ENCODE data around the gene TEAD2.
"Not testable (repeated sequence)": the region's sequence is repeated elsewhere in the genome, so short reads cannot be mapped to it uniquely, and the experiment has no call there.

Gene TEAD2

GRCh38 chr19:49331187-49331586 lies 31.0 kb downstream of the TEAD2 start:
- FAIRE-seq = not testable (repeated sequence)

GRCh38 chr19:49328741-49329140 lies 33.5 kb downstream of the TEAD2 start:
- FAIRE-seq = no peak

GRCh38 chr19:49327878-49328544 lies 34.2 kb downstream of the TEAD2 start:
- no peak for FAIRE-seq

- FAIRE-seq = no peak
Observed at GRCh38 chr19:49326165-49326704, 36.0 kb downstream of the TEAD2 start.

- not testable (repeated sequence) for FAIRE-seq
Observed at GRCh38 chr19:49325756-49326155, 36.5 kb downstream of the TEAD2 start.

- no peak for FAIRE-seq
Observed at GRCh38 chr19:49324801-49325576, 37.2 kb downstream of the TEAD2 start, which contains the start of gene SLC6A16. TSS of gene SLC6A16 (minus strand) at chr19:49325191. CDS start at chr19:49311347, 13,844 bp downstream.

- no peak for FAIRE-seq
Observed at GRCh38 chr19:49318296-49318695, 43.9 kb downstream of the TEAD2 start.

GRCh38 chr19:49316284-49316683 lies 45.9 kb downstream of the TEAD2 start:
- FAIRE-seq = no peak

GRCh38 chr19:49315111-49315510 lies 47.1 kb downstream of the TEAD2 start:
- FAIRE-seq = no peak

- no peak for FAIRE-seq
Observed at GRCh38 chr19:49309087-49309486, 53.1 kb downstream of the TEAD2 start.

- FAIRE-seq = not testable (repeated sequence)
Observed at GRCh38 chr19:49306734-49307133, 55.5 kb downstream of the TEAD2 start.

- no peak for FAIRE-seq
Observed at GRCh38 chr19:49301866-49302252, 60.4 kb downstream of the TEAD2 start.

- FAIRE-seq = no peak
Observed at GRCh38 chr19:49301165-49301865, 60.9 kb downstream of the TEAD2 start.

- FAIRE-seq = not testable (repeated sequence)
Observed at GRCh38 chr19:49298653-49299052, 63.6 kb downstream of the TEAD2 start.

- no peak for FAIRE-seq
Observed at GRCh38 chr19:49297403-49297802, 64.8 kb downstream of the TEAD2 start.

GRCh38 chr19:49295208-49295880 lies 66.9 kb downstream of the TEAD2 start:
- FAIRE-seq = no peak

- no peak for FAIRE-seq
Observed at GRCh38 chr19:49294401-49294800, 67.8 kb downstream of the TEAD2 start.
